TTC549 (cell line): ENCODE results near the gene DNAH17.

ENCODE experiments used
- FAIRE-seq: peaks from 2 replicates; lab custom pipeline; 2012; peaks lifted over from hg19 to GRCh38; lab: Jason Lieb, UNC

Gene DNAH17

GRCh38 chr17:78428025-78428575 is 149.1 kb downstream of the DNAH17 start:
- FAIRE-seq: no peak

GRCh38 chr17:78427140-78427539 is 150.1 kb downstream of the DNAH17 start:
- FAIRE-seq: no peak

- FAIRE-seq: no peak
Observed at GRCh38 chr17:78426293-78426879, 150.8 kb downstream of the DNAH17 start.

GRCh38 chr17:78425429-78425828 is 151.8 kb downstream of the DNAH17 start:
- FAIRE-seq: no peak

- no peak for FAIRE-seq
Observed at GRCh38 chr17:78423961-78424675, 153.1 kb downstream of the DNAH17 start.

DNA sequence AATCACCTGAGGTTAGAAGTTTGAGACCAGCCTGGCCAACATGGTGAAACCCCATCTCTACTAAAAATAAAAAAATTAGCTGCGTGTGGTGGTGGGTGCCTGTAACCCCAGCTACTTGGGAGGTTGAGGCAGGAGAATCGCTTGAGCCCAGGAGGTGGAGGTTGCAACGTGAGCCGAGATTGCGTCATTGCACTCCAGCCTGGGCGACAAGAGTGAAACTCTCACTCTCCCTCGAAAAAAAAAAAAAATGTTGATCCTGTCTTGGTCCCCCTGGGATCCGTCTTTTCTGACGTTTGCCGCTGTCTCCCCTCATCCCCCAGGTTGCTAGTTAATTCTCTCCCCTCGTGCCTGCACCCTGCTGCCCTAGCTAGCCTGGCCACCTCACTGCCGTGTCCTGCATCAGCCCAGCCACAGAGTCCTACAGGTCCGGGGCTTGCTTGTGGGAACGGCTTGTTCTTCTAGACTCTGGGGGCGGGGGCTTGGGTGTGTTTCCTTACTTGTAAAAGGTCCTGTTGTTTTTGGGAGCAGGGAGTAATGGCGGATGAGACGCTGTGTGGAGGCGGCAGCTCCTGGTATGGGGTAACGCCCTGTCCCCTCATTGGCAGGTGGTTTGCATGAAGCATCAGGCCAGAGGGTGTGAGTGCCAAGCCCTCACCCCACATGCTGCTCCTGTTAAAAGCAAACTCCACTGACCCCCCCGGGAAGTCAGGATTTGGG is 154.2 kb downstream of the DNAH17 start:
- no peak for FAIRE-seq

- FAIRE-seq: no peak
Observed at GRCh38 chr17:78422267-78422605, 155.0 kb downstream of the DNAH17 start.

- FAIRE-seq: no peak
Observed at GRCh38 chr17:78421534-78422266, 155.5 kb downstream of the DNAH17 start.

- FAIRE-seq: no peak
Observed at GRCh38 chr17:78421084-78421533, 156.1 kb downstream of the DNAH17 start.

GRCh38 chr17:78419970-78420815 is 157.0 kb downstream of the DNAH17 start:
- no peak for FAIRE-seq

- FAIRE-seq: no peak
Observed at GRCh38 chr17:78418326-78419026, 158.7 kb downstream of the DNAH17 start.

- no peak for FAIRE-seq
Observed at GRCh38 chr17:78417531-78417909, 159.7 kb downstream of the DNAH17 start.

- FAIRE-seq: no peak
Observed at GRCh38 chr17:78416791-78417530, 160.2 kb downstream of the DNAH17 start.

DNA sequence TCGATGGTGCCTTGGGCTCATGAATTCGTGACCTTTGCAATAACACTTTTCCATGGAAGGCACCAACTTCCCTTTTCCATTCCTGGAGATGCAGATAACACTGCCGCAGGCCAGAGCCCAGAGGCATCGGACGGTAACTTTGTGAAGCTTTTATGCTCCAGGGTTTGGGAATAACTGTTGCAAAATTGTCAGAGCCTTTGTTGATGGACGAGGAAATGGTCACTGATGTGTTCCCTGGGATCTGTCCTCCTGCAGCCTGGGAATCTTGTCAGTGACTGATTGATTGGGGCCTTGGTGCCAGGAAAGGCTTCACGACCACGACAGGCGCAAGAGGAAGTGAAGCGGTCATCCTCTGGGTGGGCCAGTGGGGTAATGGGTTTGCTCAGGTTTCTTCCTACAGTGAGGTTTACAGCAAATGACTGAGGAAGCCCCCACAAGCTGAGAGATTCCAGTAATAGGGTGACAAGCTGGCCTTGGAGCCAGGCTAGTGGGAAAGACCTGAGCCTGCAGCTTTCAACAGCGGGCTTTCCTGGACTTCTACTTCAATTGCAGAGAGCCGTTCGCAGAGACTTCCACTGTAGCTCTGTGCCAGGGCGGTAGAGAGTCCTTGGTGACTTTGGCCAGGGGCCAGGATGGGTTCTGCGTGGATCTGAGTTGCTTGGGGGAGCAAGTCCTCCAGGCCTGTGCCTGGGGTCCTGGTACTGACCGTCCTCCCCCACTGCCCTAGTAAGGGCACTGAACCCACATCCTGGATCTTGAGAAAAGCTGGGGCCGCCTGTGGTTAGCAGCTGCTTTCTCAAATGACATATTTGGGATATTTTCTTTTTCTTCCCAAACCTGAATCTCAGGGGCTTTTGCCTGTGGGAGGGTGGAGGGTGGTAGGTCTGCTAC is 161.1 kb downstream of the DNAH17 start:
- no peak for FAIRE-seq

- FAIRE-seq: no peak
Observed at GRCh38 chr17:78414178-78415162, 162.7 kb downstream of the DNAH17 start.

DNA sequence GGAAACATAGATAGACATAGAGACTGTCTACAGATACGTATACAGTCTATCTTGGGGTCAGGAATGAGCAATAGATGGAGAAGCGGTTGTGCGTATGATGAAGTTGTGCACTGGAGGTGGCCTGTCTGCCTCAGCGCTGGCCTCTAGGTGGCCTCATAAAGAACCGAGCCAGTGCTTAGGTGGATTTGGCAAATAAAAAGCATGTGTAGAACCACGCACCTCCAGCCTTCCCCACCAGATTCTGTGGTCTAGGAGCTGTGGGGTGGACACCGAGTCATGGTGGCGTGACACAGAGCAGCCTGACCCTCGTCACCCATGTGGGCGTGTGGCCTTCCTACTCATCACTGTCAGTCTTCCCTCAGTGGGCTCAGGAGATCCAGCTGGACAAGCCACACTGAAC is 164.8 kb downstream of the DNAH17 start:
- no peak for FAIRE-seq

DNA sequence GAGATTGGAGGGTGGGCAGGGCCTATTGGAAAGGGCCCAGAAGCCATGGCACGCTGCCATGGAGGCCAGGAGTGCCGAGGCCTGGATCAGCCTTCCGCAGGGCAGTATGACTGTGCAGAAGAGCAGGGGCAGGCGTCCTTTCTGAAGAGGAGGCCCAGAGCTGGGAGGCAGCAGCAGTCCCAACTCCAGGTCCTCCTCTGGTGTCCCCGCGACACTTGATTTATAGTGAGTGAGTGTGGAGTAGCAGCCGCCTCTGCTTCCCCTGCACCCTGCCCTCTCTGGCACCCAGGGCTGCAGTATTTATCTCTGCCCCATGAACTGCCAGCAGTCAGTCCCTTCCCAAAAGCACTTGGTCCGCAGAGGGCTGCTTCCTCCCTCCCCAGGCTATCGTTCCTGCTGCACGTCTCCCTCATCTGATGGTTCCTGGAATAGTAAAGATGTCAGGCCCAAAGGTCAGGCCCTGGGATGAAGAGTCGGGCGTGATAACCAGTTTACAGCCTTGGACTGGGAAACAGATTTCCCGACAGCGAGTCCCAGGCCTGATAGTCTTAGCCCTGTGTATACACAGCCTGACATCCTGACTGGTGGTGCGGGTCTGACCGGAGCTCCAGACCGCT is 165.8 kb downstream of the DNAH17 start:
- no peak for FAIRE-seq
